Measurements from ENCODE around the gene CARD6. TPM values are rescaled to one million over a fixed set of nuclear protein-coding genes. Genes with fewer than 3 reads are reported as not detected.
"Not testable (repeated sequence)": the region's sequence is repeated elsewhere in the genome, so short reads cannot be mapped to it uniquely, and the experiment has no call there.

The CARD6 gene
- total RNA-seq, 1 experiment from 2014 or later = 2.6 TPM

DNA sequence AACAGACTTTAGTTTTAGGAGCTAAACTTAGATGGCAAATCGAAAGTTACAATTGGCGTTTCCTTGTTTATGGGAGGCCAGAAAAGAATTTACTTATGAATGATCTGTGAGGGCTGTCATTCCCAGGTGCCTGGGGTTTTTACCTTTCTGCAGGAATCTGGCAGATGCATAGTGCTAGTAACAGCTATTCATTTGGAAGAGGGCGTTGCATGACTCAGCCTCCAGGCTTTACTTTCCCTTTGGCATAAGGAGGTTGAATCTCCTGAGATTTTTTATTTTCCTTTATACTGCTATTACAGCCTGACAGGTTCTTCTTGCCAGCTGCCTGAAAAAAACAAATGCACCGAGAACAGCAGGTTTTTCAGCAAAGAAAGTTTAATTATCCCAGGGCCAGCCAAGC is 30.0 kb downstream of the CARD6 start:
- DNase-seq (ENCODE audit: extremely low read depth, low read depth) = no peak

DNA sequence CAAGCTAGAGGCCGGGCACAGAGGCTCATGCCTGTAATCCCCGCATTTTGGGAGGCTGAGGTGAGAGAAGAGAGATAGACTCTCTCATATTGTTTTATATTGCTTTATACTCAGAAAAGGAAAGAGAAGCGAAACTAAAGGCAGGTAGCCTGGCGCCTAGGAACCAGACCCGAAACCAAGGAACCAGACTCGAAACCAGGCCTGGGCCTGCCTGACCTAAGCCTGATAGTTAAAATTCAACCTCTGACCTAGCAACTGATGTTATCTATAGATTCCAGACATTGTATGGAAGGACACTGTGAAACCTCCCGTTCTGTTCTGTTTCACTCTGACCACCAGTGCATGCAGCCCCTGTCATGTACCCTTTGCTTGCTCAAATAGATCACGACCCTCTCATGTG is 31.1 kb downstream of the CARD6 start:
- DNase-seq (ENCODE audit: extremely low read depth, low read depth) = not testable (repeated sequence)

- DNase-seq (ENCODE audit: extremely low read depth, low read depth) = no peak
Observed at GRCh38 chr5:40873286-40873880, 32.2 kb downstream of the CARD6 start.

- DNase-seq (ENCODE audit: extremely low read depth, low read depth) = no peak
Observed at GRCh38 chr5:40875958-40876357, 34.8 kb downstream of the CARD6 start.

GRCh38 chr5:40877371-40877988 is 36.3 kb downstream of the CARD6 start:
- DNase-seq (ENCODE audit: extremely low read depth, low read depth) = no peak

DNA sequence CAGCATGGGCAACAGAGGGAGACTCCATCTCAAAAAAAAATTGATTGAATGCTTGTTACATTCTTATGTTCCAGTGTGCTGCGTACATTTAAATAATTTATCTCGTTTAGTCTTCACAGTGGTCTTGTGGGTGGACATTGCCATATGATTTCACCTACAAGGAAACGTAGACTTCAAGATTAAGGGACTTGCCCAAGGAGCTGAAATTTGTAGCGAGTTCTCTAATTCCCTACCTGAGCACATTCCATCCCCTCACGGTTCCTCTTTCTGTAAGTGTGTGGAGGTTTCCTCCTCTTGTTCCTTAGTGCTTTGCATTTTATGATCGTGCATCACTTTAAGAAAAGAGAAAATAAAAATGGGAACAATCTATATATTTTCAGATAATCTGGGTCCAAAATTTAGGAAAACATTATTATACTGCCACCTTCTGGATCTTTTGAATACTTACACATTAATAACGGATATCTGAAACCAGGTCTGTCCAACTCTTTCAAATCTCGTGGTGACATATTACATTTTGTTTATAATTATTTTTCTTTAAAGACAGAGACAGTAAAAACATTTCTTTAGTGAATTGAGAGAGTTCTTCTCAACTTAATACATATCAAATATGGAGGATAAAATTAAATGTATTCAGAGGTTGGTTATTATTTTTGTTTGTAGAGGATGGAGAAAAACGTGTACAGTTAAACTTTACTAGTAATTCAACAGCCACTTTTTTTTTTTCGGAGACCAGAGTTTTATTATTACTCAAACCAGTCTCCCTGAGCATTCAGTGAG is 38.2 kb downstream of the CARD6 start:
- DNase-seq (ENCODE audit: extremely low read depth, low read depth) = peak; percentile 33

DNA sequence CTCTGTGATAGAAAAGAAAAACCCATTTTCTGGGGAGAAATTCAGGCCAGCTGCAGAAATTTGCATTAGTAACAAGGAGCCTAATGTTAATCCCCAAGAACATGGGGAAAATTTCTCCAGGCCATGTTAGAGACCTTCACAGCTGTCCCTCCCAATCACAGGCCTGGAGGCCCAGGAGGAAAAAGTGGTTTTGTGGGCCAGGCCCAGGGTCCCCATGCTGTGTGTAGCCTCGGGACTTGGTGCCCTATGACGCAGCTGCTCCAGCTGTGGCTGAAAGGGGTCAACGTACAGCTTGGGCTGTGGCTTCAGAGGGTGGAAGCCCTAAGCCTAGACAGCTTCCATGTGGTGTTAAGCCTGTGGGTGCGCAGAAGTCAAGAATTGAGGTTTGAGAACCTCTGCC is 41.1 kb downstream of the CARD6 start:
- no peak for DNase-seq (ENCODE audit: extremely low read depth, low read depth)

DNA sequence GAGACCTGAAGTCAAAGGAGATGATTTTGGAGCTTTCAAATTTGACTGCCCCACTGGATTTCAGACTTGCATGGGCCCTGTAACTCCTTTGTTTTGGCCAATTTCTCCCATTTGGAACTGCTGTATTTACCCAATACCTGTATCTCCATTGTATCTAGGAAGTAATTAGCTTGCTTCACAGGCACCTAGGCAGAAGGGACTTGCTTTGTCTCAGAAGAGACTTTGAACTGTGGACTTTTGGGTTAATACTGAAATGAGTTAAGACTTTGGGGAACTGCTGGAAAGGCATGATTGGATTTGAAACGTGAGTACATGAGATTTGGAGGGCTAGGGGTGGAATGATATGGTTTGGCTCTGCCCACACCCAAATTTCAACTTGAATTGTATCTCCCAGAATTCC is 41.9 kb downstream of the CARD6 start:
- not testable (repeated sequence) for DNase-seq (ENCODE audit: extremely low read depth, low read depth)

DNA sequence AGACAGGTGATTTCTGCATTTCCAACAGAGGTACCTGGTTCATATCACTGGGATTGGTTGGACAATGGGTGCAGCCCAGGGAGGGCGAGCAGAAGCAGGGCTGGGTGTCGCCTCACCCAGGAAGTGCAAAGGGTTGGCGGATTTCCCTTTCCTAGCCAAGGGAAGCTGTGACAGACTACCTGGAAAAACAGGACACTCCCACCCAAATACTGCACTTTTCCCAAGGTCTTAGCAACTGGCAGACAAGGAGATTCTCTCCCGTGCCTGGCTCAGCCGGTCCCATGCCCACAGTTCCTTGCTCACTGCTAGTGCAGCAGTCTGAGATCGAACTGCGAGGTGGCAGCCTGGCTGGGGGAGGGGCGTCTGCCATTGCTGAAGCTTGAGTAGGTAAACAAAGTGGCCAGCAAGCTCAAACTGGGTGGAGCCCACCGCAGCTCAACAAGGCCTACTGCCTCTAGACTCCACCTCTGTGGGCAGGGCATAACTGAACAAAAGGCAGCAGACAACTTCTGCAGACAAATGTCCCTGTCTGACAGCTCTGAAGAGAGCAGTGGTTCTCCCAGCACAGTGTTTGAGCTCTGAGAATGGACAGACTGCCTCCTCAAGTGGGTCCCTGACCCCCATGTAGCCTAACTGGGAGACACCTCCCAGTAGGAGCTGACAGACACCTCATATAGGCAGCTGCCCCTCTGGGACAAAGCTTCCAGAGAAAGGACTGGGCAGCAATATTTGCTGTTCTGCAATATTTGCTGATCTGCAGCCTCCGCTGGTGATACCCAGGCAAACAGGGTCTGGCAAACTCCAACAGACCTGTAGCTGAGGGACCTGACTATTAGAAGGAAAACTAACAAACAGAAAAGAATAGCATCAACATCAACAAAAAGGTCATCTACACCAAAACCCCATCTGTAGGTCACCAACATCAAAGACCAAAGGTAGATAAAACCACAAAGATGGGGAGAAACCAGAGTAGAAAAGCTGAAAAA is 54.6 kb downstream of the CARD6 start:
- not testable (repeated sequence) for DNase-seq (ENCODE audit: extremely low read depth, low read depth)

- peak; percentile 58 for DNase-seq (ENCODE audit: extremely low read depth, low read depth)
Observed at GRCh38 chr5:40904205-40904993, 63.2 kb downstream of the CARD6 start.

- DNase-seq (ENCODE audit: extremely low read depth, low read depth) = no peak
Observed at GRCh38 chr5:40904994-40905306, 63.8 kb downstream of the CARD6 start.

- DNase-seq (ENCODE audit: extremely low read depth, low read depth) = no peak
Observed at GRCh38 chr5:40906351-40906751, 65.2 kb downstream of the CARD6 start.

GRCh38 chr5:40909264-40909663 is 68.1 kb downstream of the CARD6 start, which contains the start of gene C7:
Gene C7, plus strand, starts transcription at chr5:40909497. Its CDS starts 114 bp downstream, at chr5:40909611.
- DNase-seq (ENCODE audit: extremely low read depth, low read depth) = no peak

GRCh38 chr5:40909723-40910122 is 68.6 kb downstream of the CARD6 start:
- no peak for DNase-seq (ENCODE audit: extremely low read depth, low read depth)

Small RNAs within 50 kb of the gene (small RNA-seq; reads per million reads assigned to genes)
- 95.3 to 146 reads per million in 2 experiments for gene SNORD72

Other genes starting within 250 kb of the CARD6 start
- gene PTGER4, start 161.5 kb upstream of the CARD6 start, total RNA-seq (2014; rRNA removed; shearing (Covaris generic)) = 1.6 and 3.1 TPM in 2 replicates
- gene TTC33, start 85.4 kb upstream of the CARD6 start, total RNA-seq (2014; rRNA removed; shearing (Covaris generic)) = 25.1 and 37.2 TPM in 2 replicates
- 86.2 and 89.3 TPM in 2 replicates for gene PRKAA1, start 43.0 kb upstream of the CARD6 start, total RNA-seq (2014; rRNA removed; shearing (Covaris generic))
- gene RPL37, start 6.1 kb upstream of the CARD6 start, total RNA-seq (2014; rRNA removed; shearing (Covaris generic)) = 4,417 and 5,544 TPM in 2 replicates
- gene C7, start 68.1 kb downstream of the CARD6 start, total RNA-seq (2014; rRNA removed; shearing (Covaris generic)) = not detected in 2 replicates
- gene MROH2B, start 230.0 kb downstream of the CARD6 start, total RNA-seq (2014; rRNA removed; shearing (Covaris generic)) = not detected in 2 replicates

Data from NCI-H460 (cell line).